ENCODE measurements around the gene DNAJA4.

The DNAJA4 gene

GRCh38 chr15:78264304-78265136, at the start of gene DNAJA4:
DNAJA4 (plus strand) TSS chr15:78264562; CDS start chr15:78264764, 202 bp downstream.
- peak; percentile 13 to 52 for DNase-seq (ENCODE audit: extremely low read depth in 1 of 2, low read depth in 1 of 2)

GRCh38 chr15:78216276-78217104, 47.9 kb upstream of the DNAJA4 start:
- no peak for DNase-seq (ENCODE audit: extremely low read depth in 1 of 2, low read depth in 1 of 2)

DNA sequence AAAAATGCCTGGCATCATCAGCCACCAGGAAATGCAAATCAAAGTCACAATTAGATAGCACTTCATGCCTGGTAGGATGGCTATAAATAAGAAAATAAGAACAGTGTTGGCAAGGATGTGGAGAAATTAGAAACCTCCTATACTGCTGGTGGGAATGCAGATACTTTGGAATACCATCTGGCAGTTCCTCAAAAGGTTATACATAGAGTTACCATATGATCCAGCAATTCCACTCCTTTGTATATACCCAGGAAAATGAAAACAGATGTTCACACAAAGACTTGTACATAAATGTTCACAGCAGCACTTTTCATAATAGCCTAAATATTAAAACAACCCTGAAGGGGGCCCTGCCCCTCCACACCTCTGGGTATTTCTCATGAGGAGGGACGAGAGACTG, 43.6 kb upstream of the DNAJA4 start:
- no peak for DNase-seq (ENCODE audit: extremely low read depth in 1 of 2, low read depth in 1 of 2)

DNA sequence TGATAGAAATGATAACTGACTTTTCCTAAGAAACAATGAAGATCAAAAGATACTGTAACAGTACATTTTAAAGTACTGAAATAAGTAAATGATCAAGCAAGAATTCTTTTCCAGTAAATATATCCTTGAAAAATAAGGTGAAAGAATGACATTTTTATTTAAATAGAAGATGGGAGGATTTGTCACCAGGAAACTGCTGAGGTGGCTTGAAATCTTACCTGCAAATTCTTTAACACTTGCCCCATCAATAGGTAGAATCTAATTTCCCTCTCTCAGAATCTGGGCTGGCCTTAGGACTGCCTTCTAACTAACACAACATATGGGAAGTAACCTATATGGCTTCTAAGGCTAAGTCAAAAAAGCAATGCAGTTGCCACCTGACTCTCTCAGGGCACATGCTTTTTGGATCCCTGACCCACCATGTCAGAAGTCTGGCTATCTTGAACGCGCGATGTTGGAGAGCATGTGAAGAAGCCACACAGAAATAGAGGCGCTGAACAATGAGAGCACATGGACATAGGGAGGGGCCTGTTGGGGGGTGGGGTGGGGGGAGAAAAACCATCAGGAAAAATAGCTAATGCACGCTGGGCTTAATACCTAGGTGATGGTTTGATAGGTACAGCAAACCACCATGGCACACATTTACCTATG, 41.5 kb upstream of the DNAJA4 start:
- no peak for DNase-seq (ENCODE audit: extremely low read depth in 1 of 2, low read depth in 1 of 2)

DNA sequence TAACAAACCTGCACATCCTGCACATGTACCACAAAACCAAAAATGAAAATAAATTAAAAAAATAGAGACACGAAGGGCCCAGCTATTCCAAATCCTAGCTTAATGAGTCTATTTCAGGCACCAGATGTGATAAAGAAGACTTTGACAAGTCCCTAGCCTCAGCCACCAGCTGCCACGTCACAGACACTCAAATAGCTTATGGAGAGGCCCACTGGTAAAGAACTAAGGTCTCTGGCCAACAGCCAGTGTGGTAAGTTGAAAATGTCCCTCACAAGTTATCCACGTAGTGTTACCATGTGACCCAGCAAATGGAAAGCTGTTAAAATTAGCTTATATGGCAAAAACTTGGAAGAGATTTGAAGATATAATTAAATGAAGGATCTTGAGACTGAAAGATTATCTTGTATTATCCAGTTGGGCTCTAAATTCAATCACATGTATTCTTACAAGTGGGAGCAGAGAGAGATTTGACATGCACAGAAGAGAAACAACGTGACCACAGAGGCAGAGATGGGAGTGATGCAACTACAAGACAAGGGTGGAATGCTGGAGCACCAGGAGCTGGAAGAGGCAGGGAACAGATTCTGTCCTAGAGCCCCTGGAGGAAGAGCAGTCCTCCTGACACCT, 40.9 kb upstream of the DNAJA4 start:
- DNase-seq (ENCODE audit: extremely low read depth in 1 of 2, low read depth in 1 of 2): no peak

GRCh38 chr15:78224023-78224411, 40.3 kb upstream of the DNAJA4 start:
- no peak for DNase-seq (ENCODE audit: extremely low read depth in 1 of 2, low read depth in 1 of 2)

DNA sequence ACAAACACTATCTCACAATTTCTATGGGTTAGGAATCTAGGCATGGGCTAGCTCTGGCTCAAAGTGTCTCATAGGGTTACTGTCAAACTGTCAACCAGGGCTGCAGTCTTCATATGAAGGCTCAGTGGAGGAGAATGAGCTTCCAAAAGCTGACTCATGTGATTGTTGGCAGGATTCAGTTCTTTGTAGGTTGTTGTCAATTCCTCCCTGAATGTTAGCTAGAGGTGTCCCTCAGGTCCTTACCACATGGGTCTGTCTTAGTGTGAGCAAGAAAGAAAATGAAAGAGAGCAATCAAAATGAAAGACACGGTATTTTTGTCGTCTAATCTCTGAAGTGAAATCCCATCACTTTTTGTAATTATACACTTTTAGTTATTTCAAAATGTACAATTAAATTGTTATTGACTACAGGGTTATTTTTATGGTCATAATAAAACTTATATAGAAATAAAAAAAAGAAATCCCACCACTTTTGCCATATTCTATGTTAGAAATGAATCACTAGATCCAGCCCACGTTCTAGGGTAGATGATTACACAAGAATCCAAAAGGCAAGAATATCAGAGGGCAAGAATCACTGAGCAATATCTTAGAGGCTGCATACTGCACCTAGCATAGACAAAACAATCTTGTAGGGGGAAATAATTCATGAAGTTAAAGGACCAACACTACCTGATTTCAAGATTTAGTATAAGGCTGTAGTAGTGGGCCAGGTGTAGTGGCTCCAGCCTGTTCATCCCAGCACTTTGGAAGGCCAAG, 38.4 kb upstream of the DNAJA4 start:
- no peak for DNase-seq (ENCODE audit: extremely low read depth in 1 of 2, low read depth in 1 of 2)

GRCh38 chr15:78228356-78228996, 35.9 kb upstream of the DNAJA4 start:
- no peak for DNase-seq (ENCODE audit: extremely low read depth in 1 of 2, low read depth in 1 of 2)

DNA sequence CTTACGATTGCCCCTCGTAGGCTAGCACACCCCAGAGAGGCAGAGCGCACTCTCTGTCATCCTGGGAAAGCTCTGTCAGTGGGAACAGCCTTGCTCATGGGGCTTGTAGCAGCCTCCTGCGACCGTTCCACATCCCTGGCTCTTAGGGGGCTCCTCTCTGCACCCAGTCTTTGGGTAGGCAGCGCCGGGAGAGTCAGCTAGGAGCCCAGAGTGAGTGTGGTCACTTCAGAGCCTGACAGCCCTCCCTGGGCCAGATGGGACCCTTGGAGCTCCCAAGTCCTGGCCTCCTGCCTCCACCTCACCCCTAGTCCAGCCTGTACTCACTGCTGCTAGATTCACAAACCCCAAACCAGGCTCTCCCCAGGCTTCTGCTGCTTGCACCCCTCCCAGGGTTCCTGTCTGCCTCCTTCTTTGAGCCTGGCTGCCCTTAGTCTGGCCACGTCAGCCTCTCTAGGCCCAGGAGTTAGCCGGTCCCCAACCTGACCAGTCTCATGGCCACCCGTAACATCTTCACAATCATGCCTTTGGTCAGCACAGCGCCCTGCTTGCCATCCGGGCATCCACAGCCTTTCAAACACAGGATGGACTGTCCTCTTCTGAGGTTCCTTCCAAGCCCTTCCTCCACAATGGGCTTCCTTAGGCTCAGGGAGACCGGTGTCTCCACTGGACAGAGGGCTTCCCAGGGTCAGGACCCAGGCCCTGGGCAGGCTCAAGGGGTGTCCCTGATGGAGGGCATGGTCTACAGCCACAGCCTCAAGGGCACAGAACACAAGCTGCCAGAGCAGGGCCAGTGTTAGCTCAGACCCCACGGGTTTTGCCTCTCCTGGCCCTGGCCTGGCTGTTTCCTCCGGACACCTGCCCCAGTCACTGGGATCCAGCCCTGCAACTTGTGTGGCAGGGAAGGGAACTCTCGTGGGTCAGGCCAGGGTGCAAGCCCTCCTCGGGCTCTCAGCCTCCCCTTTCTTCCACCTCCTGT, 34.6 kb upstream of the DNAJA4 start:
- no peak for DNase-seq (ENCODE audit: extremely low read depth in 1 of 2, low read depth in 1 of 2)

GRCh38 chr15:78232951-78233350, 31.4 kb upstream of the DNAJA4 start:
- DNase-seq (ENCODE audit: extremely low read depth in 1 of 2, low read depth in 1 of 2): no peak

DNA sequence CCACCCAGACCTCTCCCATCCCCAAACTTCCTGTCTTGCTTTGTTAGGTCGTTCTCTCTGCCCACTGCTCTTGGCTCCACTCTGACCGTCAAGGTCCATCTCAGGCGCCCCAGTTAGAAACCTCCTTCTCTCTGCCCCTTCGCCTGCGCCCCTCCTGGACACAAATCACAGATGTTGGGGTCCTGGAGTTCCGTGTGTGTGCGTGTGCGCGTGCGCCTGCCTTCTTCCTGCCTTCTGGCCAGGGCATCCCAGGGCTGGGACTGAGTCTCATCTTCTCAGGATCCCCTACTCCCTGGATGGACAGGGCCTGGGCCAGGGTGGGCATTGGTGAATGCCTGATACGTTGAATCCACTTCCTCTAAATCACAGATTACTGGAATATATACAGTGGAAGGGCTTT, 30.9 kb upstream of the DNAJA4 start:
- DNase-seq (ENCODE audit: extremely low read depth in 1 of 2, low read depth in 1 of 2): no peak

DNA sequence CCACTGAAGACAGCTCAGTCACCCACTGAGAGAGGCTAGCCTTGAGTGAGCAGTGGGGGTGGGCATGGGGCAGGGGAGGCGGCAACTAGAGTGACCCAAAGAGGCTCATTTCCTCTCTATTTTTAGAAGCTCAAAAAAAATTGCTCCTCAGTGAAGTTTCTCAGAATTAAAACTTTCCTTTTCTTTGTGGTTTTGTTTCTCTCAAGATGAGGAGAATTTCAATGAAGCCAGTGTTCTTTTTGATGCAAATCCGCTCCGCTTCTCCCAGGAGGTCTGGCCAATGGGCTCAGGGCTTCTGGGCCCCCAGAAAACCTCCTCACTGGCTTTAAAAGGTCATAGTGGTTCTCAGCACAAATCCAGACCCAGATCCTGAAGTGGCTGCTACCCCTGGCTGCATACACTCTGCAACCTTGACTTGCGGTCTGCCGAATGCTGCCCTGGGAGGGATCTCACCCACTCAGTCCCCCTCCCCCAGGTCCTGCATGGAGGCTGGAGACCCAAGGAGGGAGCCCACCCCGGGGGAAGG, 29.8 kb upstream of the DNAJA4 start, which contains the start of gene ACSBG1:
Gene ACSBG1, minus strand, starts transcription at position 51 of the 526 bp plus-strand sequence. CDS start 64 bp downstream, outside the sequence.
- DNase-seq (ENCODE audit: extremely low read depth in 1 of 2, low read depth in 1 of 2): no peak

GRCh38 chr15:78236491-78236890, 27.9 kb upstream of the DNAJA4 start:
- DNase-seq (ENCODE audit: extremely low read depth in 1 of 2, low read depth in 1 of 2): no peak

DNA sequence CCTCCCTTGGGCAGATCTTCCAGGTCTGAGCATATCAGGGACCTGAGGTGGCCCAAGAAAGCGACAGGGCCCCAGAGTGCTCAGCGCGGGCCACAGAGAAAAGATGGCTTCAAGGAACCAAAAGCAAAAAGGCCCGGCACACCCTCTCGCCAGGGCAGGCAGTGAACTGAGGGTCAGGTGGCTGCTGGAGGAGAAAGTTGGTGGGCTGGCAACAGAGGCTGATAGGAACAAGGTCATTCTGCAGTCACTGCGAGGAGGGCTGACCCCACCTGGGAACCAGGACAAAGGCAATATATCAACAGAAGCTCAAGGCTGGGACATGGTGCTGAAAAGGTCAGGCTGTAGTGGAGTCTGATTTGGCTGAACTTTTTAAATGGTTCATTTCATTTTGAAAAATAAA, 27.2 kb upstream of the DNAJA4 start:
- DNase-seq (ENCODE audit: extremely low read depth in 1 of 2, low read depth in 1 of 2): no peak

GRCh38 chr15:78239811-78240210, 24.6 kb upstream of the DNAJA4 start:
- no peak for DNase-seq (ENCODE audit: extremely low read depth in 1 of 2, low read depth in 1 of 2)

DNA sequence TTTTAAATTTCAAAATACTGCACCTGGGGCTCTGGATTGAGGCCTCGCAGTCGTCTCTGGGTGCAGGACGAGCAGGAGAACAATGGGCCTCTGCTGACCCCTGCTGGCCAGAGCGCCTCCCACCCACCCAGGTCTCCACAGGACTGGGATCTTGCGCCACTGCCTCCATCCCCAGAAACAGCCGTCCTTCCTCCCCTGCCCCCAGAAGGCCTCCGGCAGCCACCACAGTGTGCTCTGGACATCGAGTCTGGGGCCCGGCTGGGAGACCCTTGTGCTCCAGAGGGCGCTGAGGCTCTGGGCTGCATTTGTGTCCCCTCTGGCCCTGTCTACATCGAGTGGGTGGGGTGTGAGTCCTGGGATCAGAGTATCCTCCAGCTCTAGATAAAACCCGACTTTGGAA, 23.3 kb upstream of the DNAJA4 start:
- peak; percentile 58 to 73 for DNase-seq (ENCODE audit: extremely low read depth in 1 of 2, low read depth in 1 of 2)

GRCh38 chr15:78242128-78242527, 22.2 kb upstream of the DNAJA4 start:
- no peak for DNase-seq (ENCODE audit: extremely low read depth in 1 of 2, low read depth in 1 of 2)

- DNase-seq (ENCODE audit: extremely low read depth in 1 of 2, low read depth in 1 of 2): no peak
Observed at GRCh38 chr15:78243058-78243457, 21.3 kb upstream of the DNAJA4 start.

Data from activated CD8-positive, alpha-beta memory T cell treated with anti-CD3 and anti-CD28 coated beads for 1 hour (primary cell).